GM12892 (cell line): ENCODE measurements around the gene SFTPA2.
"Not testable (repeated sequence)": the region's sequence is repeated elsewhere in the genome, so short reads cannot be mapped to it uniquely, and the experiment has no call there.

Experiments used
- POLR2A ChIP-seq: IDR thresholded peaks from 2 replicates; pipeline ENCODE4 v1.6.1; 2011; ENCODE audit warnings: low read depth, low read length, control low read depth
- POLR2AphosphoS5 ChIP-seq: IDR thresholded peaks from 2 replicates; pipeline ENCODE4 v1.6.1; 2011; ENCODE audit warnings: low read depth, low read length, control low read depth
- TAF1 ChIP-seq: IDR thresholded peaks from 2 replicates; pipeline ENCODE4 v1.6.1; 2011; ENCODE audit warnings: low read depth, mild to moderate bottlenecking, control low read depth, low read length, borderline replicate concordance

GRCh38 chr10:79570624-79571023 is 10.4 kb upstream of the SFTPA2 start:
- TF ChIP-seq POLR2A, POLR2AphosphoS5, TAF1: not testable (repeated sequence)
